GM18511 (cell line): ENCODE results near the gene NDEL1.
"Not testable (repeated sequence)": the region's sequence is repeated elsewhere in the genome, so short reads cannot be mapped to it uniquely, and the experiment has no call there.

ENCODE experiments used
- ATAC-seq: cut with Tn5 transposase; IDR thresholded peaks from one replicate; pipeline ENCODE4 v1.9.1; 2021; ENCODE audit warnings: mild to moderate bottlenecking, moderate library complexity; ENCODE audit not compliant: unreplicated experiment

NDEL1 gene

GRCh38 chr17:8435245-8436168 is at the start of gene NDEL1:
TSS of gene NDEL1 (plus strand) at chr17:8435884. CDS start at chr17:8444272, 8,388 bp downstream.
- peak; percentile 96 for ATAC-seq

- no peak for ATAC-seq
Measured at GRCh38 chr17:8386841-8387240, 48.8 kb upstream of the NDEL1 start.

DNA sequence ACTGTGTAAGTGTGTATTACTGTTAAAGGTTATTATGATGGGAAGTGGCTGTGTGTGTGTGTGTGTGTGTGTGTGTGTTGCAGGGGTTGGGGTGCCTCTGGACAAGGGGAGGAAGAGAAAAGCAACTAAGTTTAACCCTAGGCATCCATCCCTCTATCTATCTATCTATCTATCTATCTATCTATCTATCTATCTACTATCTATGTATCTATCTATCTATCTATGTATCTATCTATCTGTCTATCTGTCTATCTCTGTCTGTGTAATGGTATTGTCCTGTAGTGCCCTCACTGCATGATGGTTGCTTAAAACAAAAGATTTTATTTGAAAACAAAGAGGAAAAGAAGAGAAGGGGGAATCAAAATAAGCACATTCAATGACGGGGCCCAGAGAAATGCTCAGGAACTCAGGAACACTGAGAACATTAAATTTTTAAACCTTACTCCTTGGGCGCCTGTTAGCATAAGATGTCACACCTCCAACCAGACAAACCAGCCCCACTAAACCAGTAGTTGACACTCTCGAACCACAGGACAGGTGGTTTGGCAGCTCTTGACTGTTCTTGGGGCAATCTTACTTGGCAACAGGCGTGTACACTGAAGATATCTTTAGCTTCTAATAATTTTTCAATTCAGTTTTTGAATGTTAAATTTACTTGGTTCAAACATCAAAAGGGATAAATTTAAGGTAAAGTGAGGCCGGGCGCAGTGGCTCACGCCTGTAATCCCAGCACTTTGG is 47.6 kb upstream of the NDEL1 start:
- ATAC-seq, result no peak

DNA sequence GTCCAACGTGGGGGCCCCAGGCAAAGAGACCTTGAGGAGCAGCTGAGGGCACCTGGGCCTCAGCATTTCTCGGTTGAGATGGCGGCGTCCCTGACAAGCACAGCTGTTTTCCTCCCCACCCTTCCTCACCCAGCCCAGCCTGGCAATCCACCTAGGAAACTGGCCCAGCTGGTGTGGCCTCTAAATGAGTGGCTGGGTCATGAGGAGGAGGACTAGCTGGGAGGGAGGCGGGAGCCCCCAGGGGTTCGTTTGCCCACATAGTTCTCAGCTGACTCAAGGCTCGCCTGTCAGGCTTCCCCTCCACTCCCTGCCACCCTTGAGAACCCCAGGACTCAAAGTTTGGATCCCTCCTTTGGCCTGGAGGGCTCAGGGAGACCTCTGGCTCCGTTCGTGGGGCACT is 44.0 kb upstream of the NDEL1 start:
- ATAC-seq, result no peak

GRCh38 chr17:8392274-8392673 is 43.4 kb upstream of the NDEL1 start:
- ATAC-seq, result no peak

GRCh38 chr17:8392674-8393469 is 42.8 kb upstream of the NDEL1 start:
- ATAC-seq, result no peak

DNA sequence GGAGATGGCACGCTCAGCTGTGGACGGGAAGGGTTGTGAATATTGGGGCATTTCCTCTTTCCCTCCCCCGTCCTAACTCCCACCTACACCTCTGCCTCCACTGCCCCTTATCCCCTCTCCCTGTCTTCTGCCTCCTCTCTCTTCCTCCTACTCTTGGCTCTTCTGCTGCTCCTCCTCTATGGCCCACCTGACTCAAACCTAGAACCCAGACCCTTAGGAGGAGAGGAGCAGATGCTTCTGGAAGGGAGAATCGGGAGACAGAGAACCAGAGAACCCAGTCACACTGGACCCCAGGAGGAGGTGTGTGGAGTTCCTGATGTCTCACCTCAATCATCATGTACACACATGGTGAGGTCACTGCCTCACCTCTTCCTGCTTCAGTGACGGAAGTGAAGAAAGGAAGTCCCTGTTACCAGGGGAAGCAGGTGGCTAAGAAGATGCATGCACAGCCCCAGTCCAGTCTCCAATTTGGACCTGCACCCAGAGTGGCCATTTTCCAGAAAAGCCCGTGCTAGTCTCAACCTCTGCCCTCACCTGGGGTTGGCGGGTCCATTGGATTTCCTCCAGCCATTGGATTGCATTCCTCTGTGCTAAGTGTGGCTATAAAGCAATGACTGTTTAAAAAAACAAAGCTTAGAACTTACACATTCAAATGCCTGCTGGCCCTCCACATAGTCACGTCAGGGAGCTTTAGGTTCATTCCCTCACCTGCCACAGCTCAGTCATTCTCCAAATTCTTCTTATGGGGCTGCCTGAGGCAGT is 42.0 kb upstream of the NDEL1 start:
- no peak for ATAC-seq

DNA sequence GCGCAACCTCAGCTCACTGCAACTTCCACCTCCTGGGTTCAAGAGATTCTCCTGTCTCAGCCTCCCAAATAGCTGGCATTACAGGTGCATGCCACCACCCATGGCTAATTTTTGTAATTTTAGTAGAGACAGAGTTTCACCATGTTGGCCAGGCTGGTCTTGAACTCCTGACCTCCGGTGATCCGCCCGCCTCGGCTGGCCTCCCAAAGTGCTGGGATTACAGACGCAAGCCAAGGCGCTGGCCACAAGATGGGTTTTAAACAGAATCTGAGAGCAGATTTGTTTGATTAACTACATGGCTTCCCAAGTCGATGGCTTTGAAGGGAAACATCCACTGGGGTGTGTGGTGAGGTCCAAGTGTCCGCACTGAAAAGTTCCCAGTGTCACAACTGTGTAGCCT is 41.2 kb upstream of the NDEL1 start:
- not testable (repeated sequence) for ATAC-seq

DNA sequence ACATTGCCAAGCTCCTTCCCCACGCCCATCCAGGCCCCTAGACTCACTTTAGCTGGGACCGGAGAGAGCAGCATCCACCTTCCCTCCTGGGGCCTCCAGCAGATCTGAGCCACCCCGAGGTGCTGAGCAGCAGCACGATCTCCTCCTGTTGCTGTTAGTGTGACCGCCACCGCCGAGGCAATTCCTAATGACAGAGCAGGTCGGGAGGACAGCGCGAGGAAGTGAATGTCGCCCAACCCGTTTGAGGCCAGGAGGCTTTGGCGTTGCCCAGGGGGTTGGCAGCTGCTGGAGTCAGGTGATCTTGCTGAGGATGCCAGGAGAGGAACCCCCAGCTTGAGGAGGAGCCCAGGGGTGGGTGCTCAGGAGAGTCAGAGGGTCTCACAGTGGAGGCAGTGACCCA is 38.0 kb upstream of the NDEL1 start, which contains the start of gene RNF222:
TSS of gene RNF222 (minus strand) at position 192 of the 400 bp plus-strand sequence. CDS start 4,366 bp downstream, outside the sequence.
- no peak for ATAC-seq

- no peak for ATAC-seq
Measured at GRCh38 chr17:8398980-8399379, 36.7 kb upstream of the NDEL1 start.

DNA sequence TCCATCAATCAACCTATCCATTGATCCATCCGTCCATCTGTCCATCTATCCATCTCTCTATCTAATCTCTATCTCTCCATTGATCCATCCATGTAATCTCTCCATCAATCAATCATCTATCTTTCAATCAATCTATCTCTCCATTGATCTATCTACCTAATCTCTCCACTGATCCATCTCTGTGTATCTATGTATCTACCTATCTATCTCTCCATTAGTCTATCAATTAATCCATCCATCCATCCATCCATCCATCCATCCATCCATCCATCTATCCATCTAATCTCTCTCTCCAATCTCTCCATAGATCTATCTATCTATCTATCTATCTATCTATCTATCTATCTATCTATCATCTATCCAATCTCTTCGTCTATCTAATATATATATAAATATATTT is 34.6 kb upstream of the NDEL1 start:
- ATAC-seq, result no peak

- no peak for ATAC-seq
Measured at GRCh38 chr17:8402921-8403536, 32.7 kb upstream of the NDEL1 start.

GRCh38 chr17:8405499-8406016 is 30.1 kb upstream of the NDEL1 start:
- no peak for ATAC-seq

GRCh38 chr17:8406174-8406573 is 29.5 kb upstream of the NDEL1 start:
- ATAC-seq, result no peak

DNA sequence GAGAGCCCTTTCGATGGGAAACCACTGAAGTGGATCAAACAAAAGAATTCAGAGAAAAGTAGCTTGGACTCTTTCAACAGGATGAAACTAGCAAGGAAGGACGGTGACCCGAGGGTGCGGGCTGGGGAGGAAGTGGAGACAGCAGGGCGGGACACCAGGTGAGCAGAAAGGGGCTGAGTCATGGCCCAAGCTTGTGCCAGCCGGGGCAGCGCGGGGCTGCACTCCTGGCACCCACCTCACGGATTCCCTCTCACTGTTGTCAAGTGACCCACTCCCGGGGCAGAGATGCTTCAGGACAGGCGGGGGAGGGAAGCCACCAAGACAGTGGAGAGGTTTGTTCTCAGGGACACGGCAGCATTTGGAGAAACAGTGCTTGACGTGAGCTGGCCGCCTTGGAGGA is 27.3 kb upstream of the NDEL1 start:
- no peak for ATAC-seq

- no peak for ATAC-seq
Measured at GRCh38 chr17:8409966-8410882, 25.5 kb upstream of the NDEL1 start.

DNA sequence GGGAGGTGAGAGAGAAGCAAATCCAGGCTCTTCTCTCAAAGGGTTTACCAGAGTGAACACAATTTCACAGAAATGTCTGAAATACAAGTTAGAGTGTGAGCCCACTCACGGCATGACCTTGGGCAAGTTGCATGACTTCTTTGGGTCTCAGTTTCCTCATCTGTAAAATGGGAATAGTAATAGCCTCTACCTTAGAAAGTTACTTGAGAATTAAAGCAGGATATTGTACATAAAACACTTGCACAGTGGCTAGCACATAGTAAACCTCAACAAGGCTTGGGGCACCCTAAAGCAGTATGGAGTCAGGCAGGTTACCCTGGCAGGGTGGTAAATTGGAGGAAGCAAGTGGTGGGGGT is 24.8 kb upstream of the NDEL1 start:
- ATAC-seq, result no peak

DNA sequence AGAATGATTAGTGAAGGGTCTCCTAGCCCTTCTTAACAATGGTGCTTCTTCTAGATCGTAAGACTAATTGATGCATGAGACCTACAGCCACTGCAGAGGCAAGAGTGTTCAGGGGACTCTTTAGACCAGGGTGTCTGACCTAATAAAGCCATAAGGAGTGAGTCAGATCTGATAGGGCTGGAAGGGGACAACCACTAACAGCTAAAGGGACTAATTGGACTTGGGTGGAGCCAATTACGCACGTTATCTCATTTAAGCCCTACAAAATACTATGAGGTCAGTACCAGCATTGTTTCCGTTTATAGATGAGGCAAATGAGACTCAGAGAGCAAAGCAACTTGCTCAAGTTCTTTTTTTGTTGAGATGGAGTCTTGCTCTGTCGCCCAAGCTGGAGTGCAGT is 23.6 kb upstream of the NDEL1 start:
- ATAC-seq, result no peak

DNA sequence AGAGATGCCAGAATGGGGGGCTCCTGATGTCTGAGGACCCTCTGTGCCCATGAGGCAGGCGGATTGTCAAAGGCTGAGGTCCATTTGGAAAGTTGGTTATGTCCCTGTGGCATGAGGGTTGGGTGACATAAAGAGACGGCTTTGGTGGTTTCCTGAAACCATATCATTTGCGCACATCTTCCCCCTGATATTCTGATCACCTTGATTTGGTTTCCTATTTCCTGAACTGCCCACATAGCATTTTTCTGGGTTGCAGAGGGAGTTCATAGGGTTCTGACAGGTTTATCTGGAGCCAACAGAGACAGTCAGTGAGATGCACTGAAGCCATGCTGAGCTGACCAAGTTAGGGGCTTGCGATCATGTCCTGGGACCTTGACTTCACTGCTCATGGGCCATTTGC is 22.4 kb upstream of the NDEL1 start:
- no peak for ATAC-seq
